ENCODE results near the gene CDH18.

Gene CDH18

GRCh38 chr5:19917588-19918122 lies 70.3 kb downstream of the CDH18 start:
- no peak overlapping the region for H3K4me2 ChIP-seq
- H3K27ac ChIP-seq = no peak overlapping the region
- TF ChIP-seq CTCF (conservative IDR thresholded peaks at IDR 0.05; ENCODE audit: low read depth, low read length) = no peak
- no peaks in the 10 kb centered on the region for H4K20me1 ChIP-seq (ENCODE audit: insufficient read depth)
- no peak overlapping the region for H2AFZ ChIP-seq (ENCODE audit: low read depth)
- H3K27me3 ChIP-seq (ENCODE audit: insufficient read depth, low read depth) = no peaks in the 10 kb centered on the region
- H3K9ac ChIP-seq = no peak overlapping the region
- no peak overlapping the region for H3K4me3 ChIP-seq (IDR thresholded peaks at IDR 0.05; ENCODE audit: insufficient read depth, low read depth, low read length)
- H3K4me1 ChIP-seq (ENCODE audit: low read depth, poor library complexity, severe bottlenecking) = no peaks in the 10 kb centered on the region
- no peaks in the 10 kb centered on the region for H3K36me3 ChIP-seq (ENCODE audit: insufficient read depth)
- no peaks in the 10 kb centered on the region for H3K79me2 ChIP-seq (ENCODE audit: insufficient read depth, low read depth)

GRCh38 chr5:19910136-19910535 lies 77.9 kb downstream of the CDH18 start:
- H3K4me2 ChIP-seq = no peak overlapping the region
- no peak for TF ChIP-seq CTCF (conservative IDR thresholded peaks at IDR 0.05; ENCODE audit: low read depth, low read length)
- H2AFZ ChIP-seq (ENCODE audit: low read depth) = no peak overlapping the region
- H3K4me1 ChIP-seq (ENCODE audit: low read depth, poor library complexity, severe bottlenecking) = no peaks in the 10 kb centered on the region
- no peak overlapping the region for H3K27ac ChIP-seq
- H3K27me3 ChIP-seq (ENCODE audit: insufficient read depth, low read depth) = no peaks in the 10 kb centered on the region
- H3K9ac ChIP-seq = no peak overlapping the region
- no peaks in the 10 kb centered on the region for H3K36me3 ChIP-seq (ENCODE audit: insufficient read depth)
- H3K4me3 ChIP-seq (IDR thresholded peaks at IDR 0.05; ENCODE audit: insufficient read depth, low read depth, low read length) = no peak overlapping the region
- H4K20me1 ChIP-seq (ENCODE audit: insufficient read depth) = no peaks in the 10 kb centered on the region
- no peaks in the 10 kb centered on the region for H3K79me2 ChIP-seq (ENCODE audit: insufficient read depth, low read depth)

- H3K4me1 ChIP-seq (ENCODE audit: low read depth, poor library complexity, severe bottlenecking) = no peaks in the 10 kb centered on the region
- H3K27ac ChIP-seq = no peak overlapping the region
- no peak overlapping the region for H3K4me3 ChIP-seq (IDR thresholded peaks at IDR 0.05; ENCODE audit: insufficient read depth, low read depth, low read length)
- no peaks in the 10 kb centered on the region for H3K36me3 ChIP-seq (ENCODE audit: insufficient read depth)
- TF ChIP-seq CTCF (conservative IDR thresholded peaks at IDR 0.05; ENCODE audit: low read depth, low read length) = no peak
- H3K9ac ChIP-seq = no peak overlapping the region
- H3K4me2 ChIP-seq = no peak overlapping the region
- H3K79me2 ChIP-seq (ENCODE audit: insufficient read depth, low read depth) = no peaks in the 10 kb centered on the region
- H4K20me1 ChIP-seq (ENCODE audit: insufficient read depth) = no peaks in the 10 kb centered on the region
- no peaks in the 10 kb centered on the region for H3K27me3 ChIP-seq (ENCODE audit: insufficient read depth, low read depth)
- H2AFZ ChIP-seq (ENCODE audit: low read depth) = no peak overlapping the region
Observed at GRCh38 chr5:19904766-19905165, 83.2 kb downstream of the CDH18 start.

DNA sequence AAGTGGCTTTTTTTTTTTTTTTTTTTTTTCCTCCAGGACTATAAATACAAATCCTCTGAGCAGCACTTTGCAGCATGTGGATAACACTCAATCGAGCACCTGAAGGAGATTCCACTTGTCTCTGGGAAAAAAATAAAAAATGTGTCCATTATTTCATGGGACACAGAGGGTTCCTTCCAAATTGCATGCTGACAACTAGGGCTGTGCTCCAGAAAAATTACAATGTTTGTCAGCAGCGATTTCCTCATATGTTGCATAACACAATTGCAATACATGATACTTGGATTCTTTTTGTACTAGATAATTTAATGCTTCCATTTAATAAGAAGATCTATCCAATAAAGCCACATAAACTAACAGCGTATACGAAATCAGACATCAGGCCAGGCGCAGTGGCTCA lies 84.4 kb downstream of the CDH18 start:
- Histone ChIP-seq H3K4me3 (IDR thresholded peaks at IDR 0.05; ENCODE audit: insufficient read depth, low read depth, low read length) (no peak overlapping the region), H3K27ac (no peak overlapping the region), H2AFZ (ENCODE audit: low read depth) (no peak overlapping the region), H3K9ac (no peak overlapping the region), H4K20me1 (ENCODE audit: insufficient read depth) (no peaks in the 10 kb centered on the region), H3K79me2 (ENCODE audit: insufficient read depth, low read depth) (no peaks in the 10 kb centered on the region), H3K36me3 (ENCODE audit: insufficient read depth) (no peaks in the 10 kb centered on the region), H3K4me2 (no peak overlapping the region), H3K4me1 (ENCODE audit: low read depth, poor library complexity, severe bottlenecking) (no peaks in the 10 kb centered on the region), H3K27me3 (ENCODE audit: insufficient read depth, low read depth) (no peaks in the 10 kb centered on the region)
- TF ChIP-seq CTCF (conservative IDR thresholded peaks at IDR 0.05; ENCODE audit: low read depth, low read length) = no peak
